ENCODE data around the gene TNXB. TPM values are rescaled to one million over a fixed set of nuclear protein-coding genes. Genes with fewer than 3 reads are reported as not detected.

Gene TNXB
- total RNA-seq, 2 donors from 2014 or later = 7.2 to 26.8 TPM

DNA sequence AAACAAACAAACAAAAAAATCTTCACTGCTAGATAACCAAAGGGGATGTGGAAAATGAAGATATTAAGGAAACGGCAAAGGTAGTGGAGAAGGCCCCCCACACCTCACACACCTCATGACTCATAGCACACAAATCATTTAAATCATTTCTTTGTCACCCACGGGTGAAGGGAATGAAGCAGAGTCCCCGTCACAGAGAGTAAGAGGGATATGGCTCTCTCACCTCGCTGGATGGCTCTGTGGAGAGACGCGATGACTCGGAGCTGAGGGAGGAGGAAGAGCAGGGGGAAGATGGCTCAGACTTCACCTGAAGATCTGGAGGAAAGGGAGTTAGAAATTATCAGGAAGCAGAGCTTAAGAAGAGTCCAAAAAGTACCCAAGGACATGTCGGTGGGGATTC lies 17.7 kb upstream of the TNXB start:
- H3K4me1 Mint-ChIP-seq = peaks cover 27% of the 10 kb centered on the region
- H3K9me3 Mint-ChIP-seq = no peaks in the 10 kb centered on the region
- H3K27me3 Mint-ChIP-seq = no peaks in the 10 kb centered on the region
- ATAC-seq (replicated peaks) = no peak
- H3K4me3 Mint-ChIP-seq = peak overlapping the region; percentile 89
- peaks cover 63% of the 10 kb centered on the region for H3K36me3 Mint-ChIP-seq (ENCODE audit: low read depth)
- H3K27ac Mint-ChIP-seq = peak overlapping the region; percentile 98

- Mint-ChIP-seq H3K27ac (peak overlapping the region; percentile 32), H3K27me3 (no peaks in the 10 kb centered on the region), H3K4me3 (no peak overlapping the region), H3K4me1 (peaks cover 41% of the 10 kb centered on the region), H3K9me3 (no peaks in the 10 kb centered on the region), H3K36me3 (ENCODE audit: low read depth) (peaks cover 95% of the 10 kb centered on the region)
- no peak for ATAC-seq (replicated peaks)
Observed at GRCh38 chr6:32123681-32124080, 14.5 kb upstream of the TNXB start.

- H3K36me3 Mint-ChIP-seq (ENCODE audit: low read depth) = peaks cover 98% of the 10 kb centered on the region
- no peaks in the 10 kb centered on the region for H3K9me3 Mint-ChIP-seq
- H3K27me3 Mint-ChIP-seq = no peaks in the 10 kb centered on the region
- H3K4me3 Mint-ChIP-seq = no peak overlapping the region
- ATAC-seq (replicated peaks) = no peak
- H3K4me1 Mint-ChIP-seq = peaks cover 22% of the 10 kb centered on the region
- H3K27ac Mint-ChIP-seq = peak overlapping the region; percentile 74
Observed at GRCh38 chr6:32120573-32121059, 11.5 kb upstream of the TNXB start.

DNA sequence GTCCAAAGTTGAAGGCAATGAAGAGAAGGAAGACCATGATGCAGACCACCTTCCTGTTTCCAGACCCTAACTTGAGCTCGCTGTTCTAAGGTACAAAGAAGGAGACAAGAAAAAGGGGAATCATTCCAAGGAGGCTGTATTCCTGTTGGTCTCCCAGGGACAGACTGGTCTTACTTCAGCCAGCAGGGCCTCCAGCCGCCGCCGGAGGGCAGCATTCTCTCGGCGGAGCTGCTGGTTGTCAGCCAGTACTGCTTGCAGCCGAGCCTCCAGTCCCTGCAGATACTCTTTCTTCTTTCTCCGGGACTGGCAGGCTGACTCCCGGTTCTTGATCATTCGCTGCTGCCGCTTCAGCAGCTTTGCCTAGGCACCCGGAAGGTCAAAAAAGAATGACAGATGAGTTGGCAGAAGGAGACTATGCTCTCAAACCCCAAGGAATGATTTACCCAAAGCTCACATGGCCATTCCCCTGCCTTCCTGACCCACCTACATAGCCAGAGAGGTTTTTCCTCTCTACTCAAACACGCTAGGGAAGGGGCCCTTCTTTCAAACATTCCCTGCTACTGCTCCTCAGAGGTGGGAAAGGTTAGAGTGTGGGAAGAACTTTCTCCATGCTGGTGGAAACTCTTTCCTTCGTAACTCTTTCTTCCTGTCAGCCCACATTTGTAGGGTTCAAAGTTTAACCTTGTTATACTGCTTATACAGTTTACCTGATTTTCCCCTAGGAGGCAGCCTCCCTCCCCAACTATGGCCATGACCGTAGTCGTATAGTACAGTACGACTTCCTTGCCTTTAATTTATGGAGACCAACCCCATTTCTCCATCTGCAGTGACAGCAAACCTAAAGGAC lies 9.9 kb upstream of the TNXB start:
- Mint-ChIP-seq H3K9me3 (no peaks in the 10 kb centered on the region), H3K4me3 (no peak overlapping the region), H3K27ac (no peak overlapping the region), H3K27me3 (no peaks in the 10 kb centered on the region), H3K4me1 (peaks cover 15% of the 10 kb centered on the region), H3K36me3 (ENCODE audit: low read depth) (peaks cover 95% of the 10 kb centered on the region)
- peak; percentile 93 for ATAC-seq (replicated peaks)

GRCh38 chr6:32117461-32117860 lies 8.3 kb upstream of the TNXB start:
- ATAC-seq (replicated peaks) = no peak
- no peak overlapping the region for H3K27ac Mint-ChIP-seq
- H3K27me3 Mint-ChIP-seq = no peaks in the 10 kb centered on the region
- H3K4me3 Mint-ChIP-seq = no peak overlapping the region
- H3K9me3 Mint-ChIP-seq = no peaks in the 10 kb centered on the region
- peaks cover 79% of the 10 kb centered on the region for H3K36me3 Mint-ChIP-seq (ENCODE audit: low read depth)
- H3K4me1 Mint-ChIP-seq = peaks cover 14% of the 10 kb centered on the region

DNA sequence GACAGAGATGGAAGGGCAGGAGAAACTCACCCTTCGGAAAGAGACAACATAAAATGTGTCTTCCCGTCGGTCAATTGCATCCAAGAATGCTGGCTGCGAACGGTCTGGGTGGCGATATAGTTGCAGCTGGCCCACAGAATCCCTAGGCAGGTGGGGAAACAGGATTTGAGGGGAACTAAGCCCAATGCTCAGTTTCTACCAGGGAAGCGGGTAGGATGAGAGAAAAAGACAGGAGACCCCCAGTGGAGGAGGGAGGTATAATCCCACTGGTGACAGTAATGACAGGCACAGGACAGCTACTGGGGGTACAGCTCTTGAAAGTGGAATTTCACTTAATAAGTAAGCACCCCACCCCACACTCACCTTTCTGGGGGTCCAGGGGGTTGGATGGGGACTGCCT lies 7.5 kb upstream of the TNXB start:
- Mint-ChIP-seq H3K27me3 (no peaks in the 10 kb centered on the region), H3K9me3 (no peaks in the 10 kb centered on the region), H3K27ac (no peak overlapping the region), H3K4me3 (no peak overlapping the region), H3K36me3 (ENCODE audit: low read depth) (peaks cover 71% of the 10 kb centered on the region), H3K4me1 (peaks cover 14% of the 10 kb centered on the region)
- ATAC-seq (replicated peaks) = no peak

- no peak for ATAC-seq (replicated peaks)
- Mint-ChIP-seq H3K27me3 (no peaks in the 10 kb centered on the region), H3K4me3 (no peak overlapping the region), H3K9me3 (no peaks in the 10 kb centered on the region), H3K27ac (no peak overlapping the region), H3K36me3 (ENCODE audit: low read depth) (peaks cover 61% of the 10 kb centered on the region), H3K4me1 (peaks cover 9% of the 10 kb centered on the region)
Observed at GRCh38 chr6:32115623-32116022, 6.5 kb upstream of the TNXB start.

DNA sequence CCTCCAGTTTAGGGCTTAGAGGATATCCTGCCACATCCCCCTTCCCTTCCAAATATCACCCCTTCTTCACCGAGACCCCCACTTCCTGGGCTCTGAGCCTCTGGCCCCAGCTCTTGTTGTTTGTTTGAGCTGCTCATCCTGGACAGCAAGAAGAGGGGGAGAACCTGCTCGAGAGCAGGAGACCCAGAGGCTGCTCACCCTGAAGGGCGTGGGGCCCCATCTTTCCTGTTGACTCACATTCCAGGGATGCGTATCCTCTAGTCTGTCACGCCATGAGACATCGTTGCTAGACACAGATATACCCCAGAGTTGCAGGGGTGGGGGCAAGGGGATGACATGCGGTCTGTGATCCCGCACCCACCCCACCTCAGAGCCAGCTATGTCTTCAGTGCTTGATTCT lies 5.7 kb upstream of the TNXB start:
- Mint-ChIP-seq H3K4me3 (no peak overlapping the region), H3K27ac (peak overlapping the region; percentile 54), H3K27me3 (no peaks in the 10 kb centered on the region), H3K9me3 (no peaks in the 10 kb centered on the region), H3K4me1 (peaks cover 12% of the 10 kb centered on the region), H3K36me3 (ENCODE audit: low read depth) (peaks cover 53% of the 10 kb centered on the region)
- ATAC-seq (replicated peaks) = peak; percentile 19

- Mint-ChIP-seq H3K4me3 (no peak overlapping the region), H3K4me1 (peaks cover 10% of the 10 kb centered on the region), H3K27ac (peak overlapping the region; percentile 15), H3K36me3 (ENCODE audit: low read depth) (peaks cover 41% of the 10 kb centered on the region), H3K27me3 (peaks cover 4% of the 10 kb centered on the region), H3K9me3 (no peaks in the 10 kb centered on the region)
- no peak for ATAC-seq (replicated peaks)
Observed at GRCh38 chr6:32113386-32114352, 4.5 kb upstream of the TNXB start.

- Mint-ChIP-seq H3K27me3 (peaks cover 12% of the 10 kb centered on the region), H3K4me3 (no peak overlapping the region), H3K27ac (peak overlapping the region; percentile 31), H3K36me3 (ENCODE audit: low read depth) (peaks cover 30% of the 10 kb centered on the region), H3K9me3 (no peaks in the 10 kb centered on the region), H3K4me1 (peaks cover 16% of the 10 kb centered on the region)
- no peak for ATAC-seq (replicated peaks)
Observed at GRCh38 chr6:32112431-32112980, 3.4 kb upstream of the TNXB start.

DNA sequence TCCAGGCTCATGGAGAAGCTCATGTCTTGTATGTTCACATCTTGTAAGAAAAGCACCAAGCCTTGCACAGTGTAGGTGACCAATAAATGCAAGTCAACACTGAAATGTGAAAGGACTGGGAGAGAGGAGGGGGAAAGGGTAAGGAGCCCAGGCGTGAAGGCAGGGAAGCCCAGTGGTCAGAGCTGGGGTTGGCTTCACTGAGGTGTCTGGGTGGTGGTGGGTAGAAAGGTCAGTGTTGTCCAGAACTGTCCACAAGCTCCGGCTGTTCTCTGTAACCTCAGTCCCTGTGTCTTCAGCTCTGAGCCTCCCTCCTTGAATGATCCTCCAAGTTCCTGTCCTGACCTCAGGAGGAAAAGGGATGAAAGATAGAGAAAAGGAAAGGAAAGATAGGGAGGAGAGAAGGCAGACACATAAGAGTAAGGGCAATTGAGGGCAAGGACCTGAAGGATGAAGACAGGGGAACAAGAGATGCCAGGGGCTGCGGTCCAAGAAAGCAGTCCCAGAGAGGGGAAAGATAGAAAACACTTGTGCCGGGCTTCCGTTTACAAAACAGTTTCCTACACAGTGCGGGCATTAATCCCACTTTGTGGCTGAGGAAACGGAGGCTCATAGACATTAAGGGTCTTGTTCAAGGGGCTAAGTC lies 2.4 kb upstream of the TNXB start:
- Mint-ChIP-seq H3K27ac (peak overlapping the region; percentile 31), H3K27me3 (peaks cover 16% of the 10 kb centered on the region)
- no peak for ATAC-seq (replicated peaks)

DNA sequence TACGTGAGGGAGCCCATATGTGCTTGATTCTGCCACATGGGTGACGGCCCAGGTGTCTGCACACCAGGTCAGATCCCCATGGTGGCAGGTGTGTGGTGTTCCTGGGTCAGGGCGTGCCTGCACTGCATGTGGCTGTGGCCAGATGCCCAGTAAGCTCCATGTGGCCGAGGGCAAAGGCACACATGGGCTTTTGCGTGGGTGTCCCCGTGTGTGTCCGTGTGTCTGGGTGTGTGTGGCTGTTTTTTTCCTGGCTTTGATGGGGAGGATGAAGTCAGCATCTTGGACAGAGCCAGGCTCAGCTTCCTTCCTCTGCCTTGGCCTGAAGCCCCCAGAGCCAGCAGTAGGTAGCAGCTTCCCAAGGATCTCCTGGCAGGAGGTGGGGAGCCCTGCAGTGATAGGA lies 1.5 kb upstream of the TNXB start:
- peaks cover 11% of the 10 kb centered on the region for H3K36me3 Mint-ChIP-seq (ENCODE audit: low read depth)

More for the DNA sequence above, 2.4 kb upstream of the TNXB start:
- peaks cover 20% of the 10 kb centered on the region for H3K36me3 Mint-ChIP-seq (ENCODE audit: low read depth)
- peaks cover 16% of the 10 kb centered on the region for H3K4me1 Mint-ChIP-seq
- H3K9me3 Mint-ChIP-seq = no peaks in the 10 kb centered on the region
- no peak overlapping the region for H3K4me3 Mint-ChIP-seq

GRCh38 chr6:32109765-32110160 lies 625 bp upstream of the TNXB start:
- Mint-ChIP-seq H3K9me3 (no peaks in the 10 kb centered on the region), H3K36me3 (ENCODE audit: low read depth) (peaks cover 2% of the 10 kb centered on the region), H3K27me3 (peaks cover 26% of the 10 kb centered on the region), H3K27ac (peak overlapping the region; percentile 49), H3K4me1 (peaks cover 16% of the 10 kb centered on the region), H3K4me3 (no peak overlapping the region)
- no peak for ATAC-seq (replicated peaks)

More for the DNA sequence above, 1.5 kb upstream of the TNXB start:
- ATAC-seq (replicated peaks) = no peak
- Mint-ChIP-seq H3K4me1 (peaks cover 16% of the 10 kb centered on the region), H3K27ac (peak overlapping the region; percentile 31), H3K4me3 (no peak overlapping the region), H3K27me3 (peaks cover 20% of the 10 kb centered on the region), H3K9me3 (no peaks in the 10 kb centered on the region)

- peak overlapping the region; percentile 63 for H3K27ac Mint-ChIP-seq
- H3K27me3 Mint-ChIP-seq = peaks cover 34% of the 10 kb centered on the region
- peaks cover 16% of the 10 kb centered on the region for H3K4me1 Mint-ChIP-seq
- no peaks in the 10 kb centered on the region for H3K36me3 Mint-ChIP-seq (ENCODE audit: low read depth)
- ATAC-seq (replicated peaks) = no peak
- H3K9me3 Mint-ChIP-seq = no peaks in the 10 kb centered on the region
- H3K4me3 Mint-ChIP-seq = no peak overlapping the region
Observed at GRCh38 chr6:32108727-32109113, 418 bp downstream of the TNXB start.

All from activated T-helper 17 cell treated with anti-CD3 and anti-CD28 coated beads, Interleukin-2, amount 50 U/mL, for 72 hours (primary cell).